ENCODE results near the gene RAB9A.

RAB9A gene

GRCh38 chrX:13748486-13748885 lies 59.6 kb downstream of the RAB9A start:
- TF ChIP-seq CTCF (IDR thresholded peaks at IDR 0.05; ENCODE audit: low read depth, low read length), result no peak
- no peaks in the 10 kb centered on the region for H3K27me3 ChIP-seq (ENCODE audit: insufficient read depth, low read depth, severe bottlenecking)
- no peak for DNase-seq
- H3K4me3 ChIP-seq (ENCODE audit: low read depth, low read length), result no peak overlapping the region
- H3K27ac ChIP-seq, result no peak overlapping the region
- H3K36me3 ChIP-seq, result peaks cover 74% of the 10 kb centered on the region
- H3K9me3 ChIP-seq (ENCODE audit: severe bottlenecking), result no peaks in the 10 kb centered on the region

GRCh38 chrX:13750204-13750603 lies 61.3 kb downstream of the RAB9A start:
- no peaks in the 10 kb centered on the region for H3K9me3 ChIP-seq (ENCODE audit: severe bottlenecking)
- H3K27ac ChIP-seq, result no peak overlapping the region
- no peak for DNase-seq
- TF ChIP-seq CTCF (IDR thresholded peaks at IDR 0.05; ENCODE audit: low read depth, low read length), result peak; percentile 50; the same call in 1 of the 2 replicates
- H3K27me3 ChIP-seq (ENCODE audit: insufficient read depth, low read depth, severe bottlenecking), result no peaks in the 10 kb centered on the region
- peaks cover 73% of the 10 kb centered on the region for H3K36me3 ChIP-seq
- no peak overlapping the region for H3K4me3 ChIP-seq (ENCODE audit: low read depth, low read length)

- no peak overlapping the region for H3K27ac ChIP-seq
- DNase-seq, result no peak
- peaks cover 74% of the 10 kb centered on the region for H3K36me3 ChIP-seq
- no peaks in the 10 kb centered on the region for H3K27me3 ChIP-seq (ENCODE audit: insufficient read depth, low read depth, severe bottlenecking)
- no peak overlapping the region for H3K4me3 ChIP-seq (ENCODE audit: low read depth, low read length)
- no peaks in the 10 kb centered on the region for H3K9me3 ChIP-seq (ENCODE audit: severe bottlenecking)
- TF ChIP-seq CTCF (IDR thresholded peaks at IDR 0.05; ENCODE audit: low read depth, low read length), result no peak
Observed at GRCh38 chrX:13750812-13751211, 61.9 kb downstream of the RAB9A start.

DNA sequence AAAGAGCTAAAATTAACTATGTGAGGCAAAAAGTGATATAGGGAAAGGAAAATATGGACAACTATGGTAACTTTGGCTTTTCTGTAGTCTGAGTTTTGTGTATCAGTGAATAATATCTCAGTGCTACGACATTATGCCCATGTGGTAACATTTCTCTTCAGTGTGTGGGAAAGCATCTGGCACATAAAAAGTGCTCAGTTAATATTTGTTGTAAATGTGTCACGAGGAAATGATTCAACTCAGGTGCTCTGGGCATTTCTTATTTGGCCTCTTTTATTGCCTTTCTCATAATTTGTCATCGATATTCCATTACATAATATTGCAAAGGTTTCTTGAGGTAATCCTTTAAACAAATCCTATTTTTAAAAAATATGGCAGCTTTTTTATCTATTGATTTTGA lies 63.2 kb downstream of the RAB9A start:
- no peak for TF ChIP-seq CTCF (IDR thresholded peaks at IDR 0.05; ENCODE audit: low read depth, low read length)
- no peaks in the 10 kb centered on the region for H3K27me3 ChIP-seq (ENCODE audit: insufficient read depth, low read depth, severe bottlenecking)
- H3K4me3 ChIP-seq (ENCODE audit: low read depth, low read length), result no peak overlapping the region
- H3K9me3 ChIP-seq (ENCODE audit: severe bottlenecking), result no peaks in the 10 kb centered on the region
- no peak overlapping the region; the same call in 1 of the 2 replicates for H3K27ac ChIP-seq
- no peak for DNase-seq
- H3K36me3 ChIP-seq, result peaks cover 67% of the 10 kb centered on the region

DNA sequence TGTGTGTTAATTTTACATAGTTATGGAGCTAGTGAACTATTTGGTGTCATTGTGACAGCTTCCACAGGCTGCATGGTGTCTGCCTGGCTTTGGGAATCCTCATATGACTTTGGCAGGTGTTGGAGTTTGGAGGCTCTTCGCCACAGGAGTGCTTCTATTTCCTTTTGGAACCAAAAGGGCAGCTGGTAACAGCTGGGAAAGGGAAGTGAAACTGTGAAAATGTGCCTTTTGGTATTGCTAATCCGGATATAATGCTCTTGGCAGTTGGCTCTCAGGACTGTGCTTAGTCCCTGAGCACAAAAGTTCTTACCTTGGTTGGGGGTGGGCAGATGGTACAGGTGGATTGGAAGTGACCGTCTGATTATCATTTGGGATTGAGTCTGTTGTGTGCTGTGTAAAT lies 63.7 kb downstream of the RAB9A start:
- Histone ChIP-seq H3K36me3 (peaks cover 67% of the 10 kb centered on the region), H3K27ac (no peak overlapping the region; the same call in 1 of the 2 replicates), H3K27me3 (ENCODE audit: insufficient read depth, low read depth, severe bottlenecking) (no peaks in the 10 kb centered on the region), H3K9me3 (ENCODE audit: severe bottlenecking) (no peaks in the 10 kb centered on the region), H3K4me3 (ENCODE audit: low read depth, low read length) (no peak overlapping the region)
- no peak for DNase-seq
- no peak for TF ChIP-seq CTCF (IDR thresholded peaks at IDR 0.05; ENCODE audit: low read depth, low read length)

DNA sequence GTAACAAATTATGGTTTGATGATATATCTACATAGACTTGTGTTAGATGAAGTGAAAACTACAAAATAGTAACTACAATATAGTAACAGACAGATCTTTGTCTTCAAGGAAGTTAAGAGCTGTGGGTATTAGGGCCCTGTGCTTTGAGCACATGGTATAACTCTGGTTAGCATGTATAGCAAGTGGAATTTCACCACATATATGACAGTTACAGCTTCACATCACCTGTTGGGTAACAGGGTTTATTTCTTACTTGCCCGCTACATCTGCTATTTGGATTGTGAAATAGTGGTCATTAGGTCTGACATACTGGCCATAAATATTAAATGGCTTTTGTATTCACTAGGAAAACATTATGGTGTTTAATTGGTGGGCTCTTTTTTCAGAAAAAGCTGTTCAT lies 65.8 kb downstream of the RAB9A start:
- no peaks in the 10 kb centered on the region for H3K27me3 ChIP-seq (ENCODE audit: insufficient read depth, low read depth, severe bottlenecking)
- H3K4me3 ChIP-seq (ENCODE audit: low read depth, low read length), result no peak overlapping the region
- H3K27ac ChIP-seq, result no peak overlapping the region
- TF ChIP-seq CTCF (IDR thresholded peaks at IDR 0.05; ENCODE audit: low read depth, low read length), result no peak
- peaks cover 74% of the 10 kb centered on the region for H3K36me3 ChIP-seq
- no peak for DNase-seq
- H3K9me3 ChIP-seq (ENCODE audit: severe bottlenecking), result no peaks in the 10 kb centered on the region
